Measurements from ENCODE around the gene OR5V1.

Gene OR5V1

GRCh38 chr6:29368765-29369164 is at the start of gene OR5V1:
Gene OR5V1 (minus strand): TSS chr6:29368865. CDS start chr6:29356195, 12,670 bp downstream.
- TF ChIP-seq, protein P1, sequence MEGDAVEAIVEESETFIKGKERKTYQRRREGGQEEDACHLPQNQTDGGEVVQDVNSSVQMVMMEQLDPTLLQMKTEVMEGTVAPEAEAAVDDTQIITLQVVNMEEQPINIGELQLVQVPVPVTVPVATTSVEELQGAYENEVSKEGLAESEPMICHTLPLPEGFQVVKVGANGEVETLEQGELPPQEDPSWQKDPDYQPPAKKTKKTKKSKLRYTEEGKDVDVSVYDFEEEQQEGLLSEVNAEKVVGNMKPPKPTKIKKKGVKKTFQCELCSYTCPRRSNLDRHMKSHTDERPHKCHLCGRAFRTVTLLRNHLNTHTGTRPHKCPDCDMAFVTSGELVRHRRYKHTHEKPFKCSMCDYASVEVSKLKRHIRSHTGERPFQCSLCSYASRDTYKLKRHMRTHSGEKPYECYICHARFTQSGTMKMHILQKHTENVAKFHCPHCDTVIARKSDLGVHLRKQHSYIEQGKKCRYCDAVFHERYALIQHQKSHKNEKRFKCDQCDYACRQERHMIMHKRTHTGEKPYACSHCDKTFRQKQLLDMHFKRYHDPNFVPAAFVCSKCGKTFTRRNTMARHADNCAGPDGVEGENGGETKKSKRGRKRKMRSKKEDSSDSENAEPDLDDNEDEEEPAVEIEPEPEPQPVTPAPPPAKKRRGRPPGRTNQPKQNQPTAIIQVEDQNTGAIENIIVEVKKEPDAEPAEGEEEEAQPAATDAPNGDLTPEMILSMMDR (IDR thresholded peaks at IDR 0.05; ENCODE audit: low read depth, low read length) = no peak
- DNase-seq (ENCODE audit: extremely low read depth, low read depth) = no peak

GRCh38 chr6:29414588-29414987 is 45.9 kb upstream of the OR5V1 start, which contains the start of gene OR12D1:
Gene OR12D1 (plus strand): TSS chr6:29414928.
- TF ChIP-seq, protein P1 (IDR thresholded peaks at IDR 0.05; ENCODE audit: low read depth, low read length) = no peak
- no peak for DNase-seq (ENCODE audit: extremely low read depth, low read depth)

- TF ChIP-seq, protein P1 (IDR thresholded peaks at IDR 0.05; ENCODE audit: low read depth, low read length) = no peak
- DNase-seq (ENCODE audit: extremely low read depth, low read depth) = no peak
Observed at GRCh38 chr6:29403801-29404200, 35.1 kb upstream of the OR5V1 start.

DNA sequence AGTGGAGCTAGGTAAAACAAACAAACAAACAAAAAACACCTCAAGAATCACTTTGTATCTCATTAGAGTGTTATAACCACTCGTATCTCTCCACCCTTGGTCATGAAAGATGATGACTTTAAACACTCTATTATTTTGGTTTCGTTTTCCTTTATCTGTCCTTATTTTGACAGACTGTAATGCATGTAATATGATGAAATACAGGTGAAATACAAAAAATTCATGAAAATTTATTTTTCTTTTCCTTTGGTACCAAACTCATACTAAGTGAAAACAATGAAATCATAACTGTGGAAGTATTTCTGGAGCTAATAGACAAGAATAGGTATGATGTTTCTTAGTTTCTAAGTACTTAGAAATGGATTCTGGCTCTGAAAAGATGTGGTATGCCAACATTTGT is 30.9 kb upstream of the OR5V1 start:
- no peak for DNase-seq (ENCODE audit: extremely low read depth, low read depth)
- TF ChIP-seq, protein P1 (IDR thresholded peaks at IDR 0.05; ENCODE audit: low read depth, low read length) = no peak

- no peak for DNase-seq (ENCODE audit: extremely low read depth, low read depth)
- TF ChIP-seq, protein P1 (IDR thresholded peaks at IDR 0.05; ENCODE audit: low read depth, low read length) = no peak
Observed at GRCh38 chr6:29395331-29395730, 26.7 kb upstream of the OR5V1 start, which contains the start of gene OR12D2. Gene OR12D2 (plus strand): TSS chr6:29395631. CDS start chr6:29396700, 1,069 bp downstream.

- TF ChIP-seq, protein P1 (IDR thresholded peaks at IDR 0.05; ENCODE audit: low read depth, low read length) = no peak
Observed at GRCh38 chr6:29388533-29388932, 19.9 kb upstream of the OR5V1 start.

GRCh38 chr6:29376003-29376402 is 7.3 kb upstream of the OR5V1 start:
- TF ChIP-seq, protein P1 (IDR thresholded peaks at IDR 0.05; ENCODE audit: low read depth, low read length) = no peak
- no peak for DNase-seq (ENCODE audit: extremely low read depth, low read depth)

More at GRCh38 chr6:29388533-29388932, 19.9 kb upstream of the OR5V1 start:
- DNase-seq (ENCODE audit: extremely low read depth, low read depth) = no peak
